ENCODE results near the gene NR6A1. TPM values are rescaled to one million over a fixed set of nuclear protein-coding genes. Genes with fewer than 3 reads are reported as not detected.

The NR6A1 gene
- total RNA-seq, 1 donor: 1.2 TPM

DNA sequence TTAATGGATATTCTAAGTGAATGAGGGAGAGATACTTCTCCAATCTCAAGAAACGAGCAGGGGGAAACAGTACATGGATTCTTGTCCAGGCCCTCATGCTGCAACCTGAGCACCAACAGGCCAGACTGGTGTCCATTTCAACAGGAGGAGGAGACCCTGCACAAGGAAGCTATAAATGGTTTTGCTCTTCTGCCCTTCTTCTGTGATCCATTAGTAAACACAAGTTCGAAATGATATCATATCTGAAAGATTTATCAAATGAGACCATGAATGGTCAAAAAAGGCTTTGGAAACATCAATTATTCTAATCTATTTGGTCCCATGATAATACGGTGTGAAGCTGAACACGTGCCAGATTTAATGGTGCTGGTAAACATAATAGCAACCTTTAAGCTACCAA, 109.8 kb downstream of the NR6A1 start:
- DNase-seq (ENCODE audit: low read depth): no peak
- TF ChIP-seq, protein P1, sequence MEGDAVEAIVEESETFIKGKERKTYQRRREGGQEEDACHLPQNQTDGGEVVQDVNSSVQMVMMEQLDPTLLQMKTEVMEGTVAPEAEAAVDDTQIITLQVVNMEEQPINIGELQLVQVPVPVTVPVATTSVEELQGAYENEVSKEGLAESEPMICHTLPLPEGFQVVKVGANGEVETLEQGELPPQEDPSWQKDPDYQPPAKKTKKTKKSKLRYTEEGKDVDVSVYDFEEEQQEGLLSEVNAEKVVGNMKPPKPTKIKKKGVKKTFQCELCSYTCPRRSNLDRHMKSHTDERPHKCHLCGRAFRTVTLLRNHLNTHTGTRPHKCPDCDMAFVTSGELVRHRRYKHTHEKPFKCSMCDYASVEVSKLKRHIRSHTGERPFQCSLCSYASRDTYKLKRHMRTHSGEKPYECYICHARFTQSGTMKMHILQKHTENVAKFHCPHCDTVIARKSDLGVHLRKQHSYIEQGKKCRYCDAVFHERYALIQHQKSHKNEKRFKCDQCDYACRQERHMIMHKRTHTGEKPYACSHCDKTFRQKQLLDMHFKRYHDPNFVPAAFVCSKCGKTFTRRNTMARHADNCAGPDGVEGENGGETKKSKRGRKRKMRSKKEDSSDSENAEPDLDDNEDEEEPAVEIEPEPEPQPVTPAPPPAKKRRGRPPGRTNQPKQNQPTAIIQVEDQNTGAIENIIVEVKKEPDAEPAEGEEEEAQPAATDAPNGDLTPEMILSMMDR (IDR thresholded peaks at IDR 0.05; ENCODE audit: insufficient read depth, low read length): no peak
- peak overlapping the region; percentile 1 for H3K4me3 ChIP-seq (ENCODE audit: low read depth, low read length)

DNA sequence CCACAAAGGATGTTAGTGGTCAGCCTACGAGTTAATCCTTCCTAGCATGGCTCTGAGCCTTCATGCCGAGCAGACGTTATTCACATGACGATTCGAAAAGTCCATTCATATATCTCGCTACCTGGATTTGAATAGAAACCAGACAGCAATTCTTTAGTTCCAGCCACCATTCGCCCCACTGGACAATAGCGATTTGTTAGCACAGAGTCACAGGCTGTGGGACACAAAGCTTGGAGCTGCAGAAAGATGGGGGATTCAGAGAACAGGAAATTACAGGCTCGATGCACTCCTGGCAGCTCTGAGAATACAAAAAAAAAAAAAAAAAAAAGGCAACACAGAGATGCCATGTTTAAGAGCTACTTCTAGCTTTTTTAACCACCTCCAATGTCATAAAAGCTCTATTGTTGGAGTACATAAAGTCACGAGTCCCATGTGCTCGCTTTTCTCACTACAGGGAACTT, 110.7 kb downstream of the NR6A1 start:
- DNase-seq (ENCODE audit: low read depth): peak; percentile 57
- peak overlapping the region; percentile 70 for H3K4me3 ChIP-seq (ENCODE audit: low read depth, low read length)
- TF ChIP-seq, protein P1 (IDR thresholded peaks at IDR 0.05; ENCODE audit: insufficient read depth, low read length): no peak

DNA sequence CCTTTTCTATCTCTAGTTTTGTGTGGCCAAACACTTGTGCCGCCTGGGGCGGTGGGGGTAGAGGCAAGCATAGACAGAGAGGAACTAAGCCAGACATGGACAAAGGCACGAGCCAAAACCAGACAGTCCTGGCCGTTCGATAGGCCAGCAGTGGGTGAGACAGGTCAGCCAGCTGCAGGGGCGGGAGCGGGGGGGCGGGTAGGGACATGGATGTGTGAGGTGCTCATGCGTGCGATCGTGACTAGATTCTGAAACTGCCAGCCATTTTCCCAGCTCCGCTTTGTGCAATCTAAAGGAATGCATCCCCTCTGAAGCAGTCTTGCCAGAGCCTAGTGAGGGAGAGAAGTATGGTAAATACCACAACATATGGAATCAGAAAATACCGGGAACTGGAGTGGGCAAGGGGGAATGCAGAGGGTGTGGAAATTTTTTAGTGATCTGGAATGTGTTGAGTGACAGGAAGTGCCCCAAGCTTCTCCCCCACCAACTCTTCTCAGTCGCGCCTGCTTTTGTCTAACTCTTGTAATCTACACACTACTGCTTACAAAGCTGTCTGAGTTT, 111.9 kb downstream of the NR6A1 start:
- H3K4me3 ChIP-seq (ENCODE audit: low read depth, low read length): peak overlapping the region; percentile 70
- TF ChIP-seq, protein P1 (IDR thresholded peaks at IDR 0.05; ENCODE audit: insufficient read depth, low read length): no peak
- DNase-seq (ENCODE audit: low read depth): peak; percentile 96

DNA sequence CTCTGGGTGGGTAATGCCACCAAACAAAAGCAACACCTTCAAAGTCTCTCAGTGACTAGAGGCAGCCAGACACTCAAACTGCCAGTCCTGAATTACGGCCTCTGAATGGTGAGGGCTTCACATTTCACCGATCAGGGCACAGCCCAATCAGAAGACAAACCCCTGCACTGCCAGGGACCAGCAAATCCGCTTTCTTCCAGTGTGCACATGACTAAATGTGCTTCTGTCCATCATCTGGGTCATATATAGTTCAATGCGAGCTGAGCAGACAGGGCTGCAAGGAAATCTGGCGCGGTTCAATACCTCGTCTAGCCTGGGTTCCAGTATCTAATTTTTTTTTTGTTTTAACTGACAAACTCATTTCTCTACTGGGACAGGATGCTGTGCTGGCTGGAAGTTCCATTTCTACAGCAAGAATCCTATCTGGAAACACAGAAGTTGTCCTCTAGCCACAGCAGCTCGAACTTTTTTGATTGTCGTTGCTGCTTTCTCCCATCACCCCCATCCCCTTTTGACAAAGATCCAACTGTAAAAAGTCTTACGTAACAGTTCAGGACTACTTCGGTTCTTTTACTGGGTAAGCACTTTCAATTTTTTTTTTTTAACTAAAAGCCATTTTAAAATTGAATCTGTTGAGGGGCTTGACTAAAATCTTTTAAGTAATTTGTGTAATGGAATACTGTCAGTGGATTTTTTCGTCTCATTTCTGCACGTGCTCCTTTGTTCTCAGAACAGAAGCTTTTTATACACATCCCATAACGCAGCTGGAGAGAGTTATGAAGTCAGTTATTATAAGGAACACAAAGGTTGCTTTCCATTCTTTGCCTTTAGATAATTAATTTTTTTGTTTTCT, 112.7 kb downstream of the NR6A1 start:
- peak; percentile 94 for DNase-seq (ENCODE audit: low read depth)
- H3K4me3 ChIP-seq (ENCODE audit: low read depth, low read length): peak overlapping the region; percentile 70
- TF ChIP-seq, protein P1 (IDR thresholded peaks at IDR 0.05; ENCODE audit: insufficient read depth, low read length): no peak

DNA sequence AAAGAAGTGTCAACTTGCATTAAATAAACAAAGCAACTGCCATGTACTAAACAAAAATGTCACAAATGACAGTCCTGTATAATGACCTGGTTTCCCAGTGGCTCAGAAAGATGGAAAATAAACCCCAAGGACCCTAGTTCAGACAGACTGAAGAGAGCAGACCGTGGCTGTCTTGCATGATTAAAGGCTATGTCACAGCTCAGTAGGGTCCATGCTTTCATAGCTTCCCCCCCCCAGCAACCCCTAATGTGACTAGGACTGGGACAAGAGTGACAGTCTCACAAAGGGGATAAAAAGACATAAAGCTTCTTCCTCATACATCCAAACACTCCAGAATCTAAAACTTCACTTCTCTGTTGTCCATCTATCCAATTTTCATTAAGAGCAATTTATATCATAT, 113.6 kb downstream of the NR6A1 start:
- no peak overlapping the region for H3K4me3 ChIP-seq (ENCODE audit: low read depth, low read length)
- TF ChIP-seq, protein P1 (IDR thresholded peaks at IDR 0.05; ENCODE audit: insufficient read depth, low read length): no peak
- no peak for DNase-seq (ENCODE audit: low read depth)

DNA sequence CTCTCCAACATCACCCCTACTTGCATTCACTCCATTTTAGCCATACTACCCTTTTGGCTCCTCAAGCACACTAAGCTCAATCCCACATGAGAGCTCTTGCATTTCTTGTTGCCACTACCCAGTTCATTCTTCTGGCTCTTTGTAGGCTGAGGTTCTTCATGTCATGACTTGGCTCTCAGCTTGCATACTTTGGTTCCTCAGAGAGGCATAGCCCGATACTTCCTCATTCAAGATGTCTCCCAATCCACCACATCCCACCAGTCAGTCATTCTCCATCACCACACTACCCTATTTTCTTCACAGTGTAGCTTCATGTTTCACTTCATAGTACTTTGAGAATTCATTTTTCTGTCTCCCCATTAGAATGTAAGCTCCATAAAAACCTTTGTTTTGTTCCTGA, 116.7 kb downstream of the NR6A1 start:
- no peak overlapping the region for H3K4me3 ChIP-seq (ENCODE audit: low read depth, low read length)
- TF ChIP-seq, protein P1 (IDR thresholded peaks at IDR 0.05; ENCODE audit: insufficient read depth, low read length): no peak
- peak; percentile 47 for DNase-seq (ENCODE audit: low read depth)

Data from fibroblast of the aortic adventitia (primary cell).